Measurements from ENCODE around the gene CMIP.

CMIP gene

DNA sequence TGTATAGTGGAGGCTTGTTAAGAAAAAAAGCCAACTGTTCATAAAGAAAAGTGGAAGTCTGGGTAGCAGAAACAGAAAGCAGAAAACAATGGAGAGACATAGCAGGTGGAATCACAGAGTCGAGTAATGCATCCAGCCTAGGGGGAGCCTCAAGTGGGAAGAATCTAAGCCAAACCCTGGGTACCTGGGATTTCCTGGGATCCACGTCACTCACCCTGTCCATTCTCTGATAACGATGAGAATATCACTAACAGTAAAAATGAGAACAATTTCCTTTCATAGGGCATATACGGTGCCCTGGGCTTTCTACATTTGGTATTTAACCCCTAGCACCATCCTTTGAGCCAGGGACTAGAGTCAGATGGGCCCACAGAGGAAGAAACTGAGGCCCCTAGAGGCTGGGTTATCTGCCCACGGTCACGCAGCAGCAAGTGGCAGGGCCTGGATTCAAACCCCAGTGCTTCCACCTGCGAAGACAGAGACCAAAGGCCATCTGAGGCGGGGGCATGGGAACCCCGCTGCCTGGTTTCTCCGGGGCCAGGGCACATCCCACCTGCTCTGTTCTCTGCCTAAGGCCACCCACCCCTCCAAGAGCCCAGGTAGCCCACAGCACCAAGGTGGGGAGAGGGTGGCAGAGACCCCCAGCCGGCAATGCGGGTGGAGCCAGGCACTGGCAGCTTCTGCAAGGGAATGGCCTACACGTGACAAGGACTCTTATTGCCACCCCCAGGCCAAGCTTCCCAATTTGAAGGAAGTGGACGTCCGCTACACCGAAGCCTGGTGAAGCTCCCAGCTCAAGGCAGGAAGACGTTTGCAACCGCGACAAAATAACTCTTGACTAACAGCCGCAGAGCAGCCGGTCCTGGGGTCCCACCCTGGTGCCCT lies 264.6 kb downstream of the CMIP start:
- DNase-seq = no peak

DNA sequence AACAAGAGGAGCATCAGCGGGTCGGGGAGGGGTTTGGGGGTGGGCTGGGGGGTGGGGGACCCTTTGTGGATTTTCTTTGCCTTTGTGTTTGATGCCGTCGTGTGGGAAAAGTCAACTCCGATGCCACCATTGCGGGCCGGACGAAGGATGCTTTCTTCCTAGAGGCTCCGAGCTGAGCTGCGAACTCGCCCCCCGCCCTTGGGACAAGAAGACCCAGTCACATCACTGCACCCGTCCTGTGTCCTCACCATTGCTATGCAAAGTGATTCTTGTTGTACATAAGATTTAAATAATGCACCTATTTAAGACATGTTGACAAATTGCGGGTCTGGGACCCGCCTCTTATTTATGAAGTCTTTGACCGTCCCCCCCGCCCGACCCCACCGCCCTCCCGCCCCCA lies 265.4 kb downstream of the CMIP start:
- no peak for DNase-seq

- DNase-seq = no peak
Observed at GRCh38 chr16:81710596-81710995, 266.0 kb downstream of the CMIP start.

- no peak for DNase-seq
Observed at GRCh38 chr16:81711657-81712319, 267.2 kb downstream of the CMIP start.

GRCh38 chr16:81712681-81713080 lies 268.1 kb downstream of the CMIP start:
- DNase-seq = no peak

DNA sequence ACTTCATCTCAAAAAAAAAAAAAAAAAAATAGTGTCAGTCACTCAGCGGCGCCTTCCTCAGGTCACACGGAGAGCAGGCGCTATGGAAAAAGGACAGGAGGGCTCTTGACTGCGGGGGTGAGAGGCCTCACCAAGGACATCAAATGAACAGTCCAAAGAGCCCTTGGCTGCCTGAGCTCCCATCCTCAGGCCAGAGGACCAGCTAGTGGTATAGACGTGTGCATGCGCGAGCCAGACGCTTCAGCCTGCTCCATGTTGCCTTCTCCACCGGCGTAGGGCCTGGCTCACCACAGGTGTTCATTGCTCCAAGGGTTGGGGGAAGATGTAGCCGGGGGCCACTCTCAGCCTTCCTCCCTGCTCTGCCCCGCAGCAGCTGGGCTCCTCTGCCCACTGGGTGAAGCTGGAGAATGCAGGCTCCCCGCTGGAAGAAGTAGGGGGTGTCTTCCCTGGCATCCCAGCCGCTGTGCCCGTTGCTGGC lies 268.7 kb downstream of the CMIP start:
- no peak for DNase-seq

GRCh38 chr16:81713796-81714195 lies 269.2 kb downstream of the CMIP start:
- DNase-seq = no peak

GRCh38 chr16:81714583-81714982 lies 270.0 kb downstream of the CMIP start:
- no peak for DNase-seq

- DNase-seq = no peak
Observed at GRCh38 chr16:81715358-81716196, 271.0 kb downstream of the CMIP start.

DNA sequence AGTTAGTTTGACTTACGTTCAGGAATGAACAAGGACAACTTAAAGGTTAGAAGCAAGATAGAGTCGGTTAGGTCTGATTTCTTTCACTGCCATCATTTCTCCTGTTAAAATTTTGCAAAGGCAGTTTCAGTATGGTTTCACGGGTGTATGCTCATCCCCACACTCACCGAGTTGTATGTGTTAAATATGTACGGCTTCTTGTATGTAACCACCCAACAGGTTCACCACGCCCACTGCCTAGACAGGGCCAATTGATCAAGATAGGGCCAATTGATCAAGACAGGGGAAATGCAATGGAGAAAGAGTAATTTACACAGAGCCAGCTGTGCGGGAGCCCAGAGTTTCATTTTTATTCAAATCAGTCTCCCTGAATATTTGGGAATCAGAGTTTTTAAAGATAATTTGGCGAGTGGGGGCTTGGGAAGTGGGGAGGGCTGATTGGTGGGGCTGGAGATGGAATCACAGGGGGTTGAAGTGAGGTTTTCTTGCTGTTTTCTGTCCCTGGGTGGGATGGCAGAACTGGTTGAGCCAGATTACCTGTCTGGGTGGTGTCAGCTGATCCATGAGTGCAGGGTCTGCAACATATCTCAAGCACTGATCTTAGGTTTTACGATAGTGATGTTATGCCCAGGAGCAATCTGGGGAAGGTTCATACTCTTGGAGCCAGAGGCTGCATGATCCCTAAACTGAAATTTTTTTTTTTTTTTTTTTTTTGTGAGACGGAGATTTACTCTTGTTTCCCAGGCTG lies 272.0 kb downstream of the CMIP start:
- no peak for DNase-seq

GRCh38 chr16:81717662-81718189 lies 273.1 kb downstream of the CMIP start:
- DNase-seq = no peak

- no peak for DNase-seq
Observed at GRCh38 chr16:81718637-81719036, 274.0 kb downstream of the CMIP start.

GRCh38 chr16:81719993-81720392 lies 275.4 kb downstream of the CMIP start:
- no peak for DNase-seq

DNA sequence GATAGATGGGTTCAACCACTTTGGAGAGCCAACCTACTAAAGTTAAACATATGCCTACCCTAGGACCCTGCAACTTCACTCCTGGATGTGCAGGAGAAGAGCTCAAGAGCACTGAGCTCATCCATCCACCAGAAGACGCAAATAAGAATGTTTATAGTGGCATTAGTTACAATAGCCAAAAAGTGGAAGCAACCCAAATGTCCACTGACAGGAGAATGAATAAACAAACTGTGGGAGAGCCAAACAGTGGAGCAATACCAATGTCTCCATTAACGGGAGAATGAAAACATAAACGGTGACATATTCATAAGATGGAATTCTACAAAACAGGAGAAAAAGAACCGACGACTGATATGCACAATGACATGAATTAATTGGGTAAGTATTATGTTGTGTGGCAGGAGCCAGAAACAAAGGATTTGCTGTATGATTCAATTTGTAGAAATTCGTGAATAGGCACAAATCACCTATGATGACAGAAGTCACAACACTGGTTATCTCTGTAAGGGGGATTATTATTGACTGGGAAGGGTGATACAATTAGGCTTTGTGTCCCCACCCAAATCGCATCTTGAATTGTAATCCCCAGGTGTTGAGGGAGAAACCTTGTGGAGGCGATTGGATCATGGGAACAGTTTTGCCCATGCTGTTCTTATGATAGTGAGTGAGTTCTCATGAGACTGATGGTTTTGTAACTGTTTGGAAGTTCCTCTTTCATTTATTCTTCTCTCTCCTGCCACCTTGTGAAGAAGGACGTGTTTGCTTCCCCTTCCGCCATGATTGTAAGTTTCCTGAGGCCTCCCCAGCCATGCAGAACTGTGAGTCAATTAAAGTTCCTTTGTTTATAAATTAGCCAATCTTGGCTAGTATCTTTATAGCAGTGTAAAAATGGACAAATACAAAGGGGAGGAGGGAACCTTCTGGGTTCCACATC lies 276.6 kb downstream of the CMIP start:
- no peak for DNase-seq

DNA sequence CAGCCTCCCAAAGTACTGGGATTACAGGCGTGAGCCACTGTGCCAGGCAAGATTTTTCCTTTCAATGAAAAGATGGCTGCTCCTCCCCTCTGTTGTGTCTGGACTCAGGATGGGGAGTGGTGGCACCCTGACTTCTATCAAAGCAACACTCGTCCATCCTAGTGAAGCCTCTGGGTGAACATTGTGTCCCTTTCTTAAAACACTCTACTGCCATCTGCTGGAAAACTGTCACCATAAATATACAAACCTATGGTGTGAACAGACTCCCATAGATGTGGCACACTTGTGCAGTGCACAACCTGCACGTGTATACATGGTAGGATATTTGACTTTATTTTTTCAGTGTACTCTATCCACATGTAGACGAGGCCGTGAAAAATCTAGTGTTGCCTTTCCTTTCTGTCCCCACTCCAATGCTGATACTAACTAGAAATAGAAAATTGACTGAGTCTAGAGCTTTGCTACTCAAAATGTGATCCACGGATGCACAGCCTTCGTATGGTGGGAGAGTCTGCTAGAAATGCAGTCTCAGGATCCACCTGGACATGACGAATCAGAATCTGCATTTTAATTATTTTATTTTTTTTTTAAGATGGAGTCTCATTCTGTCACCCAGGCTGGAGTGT lies 278.6 kb downstream of the CMIP start:
- DNase-seq = peak; percentile 70

- no peak for DNase-seq
Observed at GRCh38 chr16:81728435-81728834, 283.8 kb downstream of the CMIP start.

GRCh38 chr16:81729451-81729850 lies 284.8 kb downstream of the CMIP start:
- no peak for DNase-seq

DNA sequence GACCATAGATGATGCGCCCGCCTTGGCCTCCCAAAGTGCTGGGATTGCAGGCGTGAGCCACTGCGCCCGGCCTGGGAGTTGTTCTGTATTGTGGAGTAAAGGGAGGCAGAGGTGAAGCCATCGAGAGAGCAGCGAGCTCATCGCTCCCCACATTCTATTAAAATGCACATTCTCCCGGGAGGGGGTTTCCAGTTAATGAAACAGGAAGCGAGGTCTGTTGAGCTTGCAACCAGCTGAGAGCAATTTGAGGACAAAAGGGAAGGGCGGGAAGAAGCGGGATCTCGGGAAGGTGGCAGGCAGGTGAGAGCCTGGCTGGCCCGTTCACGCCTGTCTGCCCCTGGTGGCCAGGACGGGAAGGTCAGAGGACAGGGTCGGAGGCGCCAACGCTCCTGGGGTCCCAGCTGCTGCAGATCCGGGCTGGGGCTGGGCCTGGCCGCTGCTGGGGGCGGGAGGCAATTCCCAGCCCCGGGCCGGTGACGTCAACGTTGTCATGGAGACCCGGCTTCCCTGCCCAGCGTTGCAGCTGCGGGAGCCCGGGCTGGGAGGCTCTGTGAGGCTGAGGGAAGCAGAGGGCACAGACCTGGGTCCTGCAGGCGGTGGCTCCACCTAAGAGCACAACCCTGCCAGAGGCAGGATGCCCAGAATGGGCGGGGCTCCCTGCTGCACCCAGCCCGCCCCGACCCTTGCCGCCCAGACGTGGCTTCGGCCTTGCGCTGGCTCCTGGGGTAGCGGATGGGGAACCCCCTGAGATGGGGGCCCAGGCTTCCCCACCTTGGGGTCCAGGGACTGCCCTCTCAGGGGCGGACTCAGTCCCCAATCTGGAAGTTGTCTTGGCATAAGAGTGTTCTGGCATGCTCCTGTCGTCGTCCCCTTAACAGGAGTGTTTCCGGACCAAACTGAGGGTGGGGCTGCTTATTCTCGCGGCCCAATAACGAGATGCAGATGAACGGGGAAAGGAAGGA lies 285.8 kb downstream of the CMIP start:
- DNase-seq = peak; percentile 97

- no peak for DNase-seq
Observed at GRCh38 chr16:81731649-81732048, 287.0 kb downstream of the CMIP start.

Measured in DMS153 (cell line).